ENCODE data around the gene DDX10. TPM values are rescaled to one million over a fixed set of nuclear protein-coding genes. Genes with fewer than 3 reads are reported as not detected.
A peak's percentile ranks its signal among the peaks of the same experiment; 100 is the strongest.

Gene DDX10
- polyA plus RNA-seq, 1 donor from 2014 or later = 15.9 TPM

- H3K36me3 ChIP-seq (ENCODE audit: insufficient read depth, low read length) = no peaks in the 10 kb centered on the region
- H4K20me1 ChIP-seq (ENCODE audit: insufficient read depth) = no peaks in the 10 kb centered on the region
- no peak overlapping the region for H3K9ac ChIP-seq (ENCODE audit: low read length)
- H2AFZ ChIP-seq (ENCODE audit: low read depth, low read length) = no peak overlapping the region
- no peak overlapping the region for H3K4me2 ChIP-seq (ENCODE audit: low read length)
- H3K9me2 ChIP-seq (ENCODE audit: insufficient read depth, low read length) = no peaks in the 10 kb centered on the region
- no peaks in the 10 kb centered on the region for H3K9me3 ChIP-seq (ENCODE audit: low read length)
- TF ChIP-seq RAD21 (conservative IDR thresholded peaks at IDR 0.05) = peak; percentile 14
- TF ChIP-seq SMC3 (conservative IDR thresholded peaks at IDR 0.05; ENCODE audit: poor library complexity) = no peak
- no peak for TF ChIP-seq REST (IDR thresholded peaks at IDR 0.05; ENCODE audit: borderline replicate concordance)
- no peak for TF ChIP-seq EZH2 (IDR thresholded peaks at IDR 0.05; ENCODE audit: borderline replicate concordance, insufficient read depth, low read length, poor library complexity, severe bottlenecking)
- no peak for TF ChIP-seq TAF1 (IDR thresholded peaks at IDR 0.05; ENCODE audit: low read depth)
- TF ChIP-seq CTCF (IDR thresholded peaks at IDR 0.05; ENCODE audit: poor library complexity, severe bottlenecking) = peak; percentile 25
- TF ChIP-seq EP300 (conservative IDR thresholded peaks at IDR 0.05; ENCODE audit: poor library complexity, severe bottlenecking) = no peak
- no peak for TF ChIP-seq MXI1 (conservative IDR thresholded peaks at IDR 0.05; ENCODE audit: poor library complexity, severe bottlenecking)
- no peak for TF ChIP-seq POLR2AphosphoS5 (IDR thresholded peaks at IDR 0.05)
- H3K4me3 ChIP-seq (ENCODE audit: low read length) = no peak overlapping the region
- H3K79me2 ChIP-seq (replicated peaks; ENCODE audit: insufficient read depth, low read length) = no peaks in the 10 kb centered on the region
- no peak overlapping the region for H3K27ac ChIP-seq (ENCODE audit: low read length)
- no peaks in the 10 kb centered on the region for H3K27me3 ChIP-seq (ENCODE audit: insufficient read depth, low read depth, low read length)
- H3F3A ChIP-seq (ENCODE audit: insufficient read depth, low read length, poor library complexity, severe bottlenecking) = no peaks in the 10 kb centered on the region
Observed at GRCh38 chr11:108654994-108655631, 9.8 kb upstream of the DDX10 start.

GRCh38 chr11:108662700-108663099, 2.2 kb upstream of the DDX10 start:
- H3K79me2 ChIP-seq (replicated peaks; ENCODE audit: insufficient read depth, low read length) = no peaks in the 10 kb centered on the region
- H3K27ac ChIP-seq (ENCODE audit: low read length) = no peak overlapping the region
- TF ChIP-seq CTCF (IDR thresholded peaks at IDR 0.05; ENCODE audit: poor library complexity, severe bottlenecking) = no peak
- TF ChIP-seq POLR2AphosphoS5 (IDR thresholded peaks at IDR 0.05) = no peak
- no peak for TF ChIP-seq TAF1 (IDR thresholded peaks at IDR 0.05; ENCODE audit: low read depth)
- no peak for TF ChIP-seq MXI1 (conservative IDR thresholded peaks at IDR 0.05; ENCODE audit: poor library complexity, severe bottlenecking)
- TF ChIP-seq EZH2 (IDR thresholded peaks at IDR 0.05; ENCODE audit: borderline replicate concordance, insufficient read depth, low read length, poor library complexity, severe bottlenecking) = no peak
- no peak for TF ChIP-seq SMC3 (conservative IDR thresholded peaks at IDR 0.05; ENCODE audit: poor library complexity)
- TF ChIP-seq REST (IDR thresholded peaks at IDR 0.05; ENCODE audit: borderline replicate concordance) = no peak
- no peak for TF ChIP-seq EP300 (conservative IDR thresholded peaks at IDR 0.05; ENCODE audit: poor library complexity, severe bottlenecking)
- TF ChIP-seq RAD21 (conservative IDR thresholded peaks at IDR 0.05) = no peak
- no peak overlapping the region for H3K4me3 ChIP-seq (ENCODE audit: low read length)
- H2AFZ ChIP-seq (ENCODE audit: low read depth, low read length) = no peak overlapping the region
- H3K9me3 ChIP-seq (ENCODE audit: low read length) = no peaks in the 10 kb centered on the region
- H3K9me2 ChIP-seq (ENCODE audit: insufficient read depth, low read length) = no peaks in the 10 kb centered on the region
- H3K9ac ChIP-seq (ENCODE audit: low read length) = no peak overlapping the region
- H3K36me3 ChIP-seq (ENCODE audit: insufficient read depth, low read length) = no peaks in the 10 kb centered on the region
- H3K27me3 ChIP-seq (ENCODE audit: insufficient read depth, low read depth, low read length) = no peaks in the 10 kb centered on the region
- no peaks in the 10 kb centered on the region for H4K20me1 ChIP-seq (ENCODE audit: insufficient read depth)
- H3F3A ChIP-seq (ENCODE audit: insufficient read depth, low read length, poor library complexity, severe bottlenecking) = no peaks in the 10 kb centered on the region
- no peak overlapping the region for H3K4me2 ChIP-seq (ENCODE audit: low read length)
